Activated T-cell treated with anti-CD3 and anti-CD28 coated beads, Interleukin-2, amount 50 U/mL, for 24 hours (primary cell): ENCODE data around the gene STK4.

Experiments used
- DNase-seq: peaks from one replicate; pipeline ENCODE4 v3.0.0-alpha.2; 2020
- H3K27ac Mint-ChIP-seq: 2 replicates; pipeline ENCODE4 v1.8.0; 2020; ENCODE audit warnings: mild to moderate bottlenecking, mixed read lengths
- H3K27me3 Mint-ChIP-seq: 2 replicates; pipeline ENCODE4 v1.8.0; 2020; ENCODE audit warnings: mixed read lengths
- H3K36me3 Mint-ChIP-seq: 2 replicates; pipeline ENCODE4 v1.8.0; 2020; ENCODE audit warnings: low read depth, mixed read lengths
- H3K4me1 Mint-ChIP-seq: 2 replicates; pipeline ENCODE4 v1.8.0; 2020; ENCODE audit warnings: low read depth, mixed read lengths
- H3K4me3 Mint-ChIP-seq: 2 replicates; pipeline ENCODE4 v1.8.0; 2020; ENCODE audit warnings: mild to moderate bottlenecking, moderate library complexity, mixed read lengths
- H3K9me3 Mint-ChIP-seq: 2 replicates; pipeline ENCODE4 v1.8.0; 2020; ENCODE audit warnings: mixed read lengths

Gene STK4

DNA sequence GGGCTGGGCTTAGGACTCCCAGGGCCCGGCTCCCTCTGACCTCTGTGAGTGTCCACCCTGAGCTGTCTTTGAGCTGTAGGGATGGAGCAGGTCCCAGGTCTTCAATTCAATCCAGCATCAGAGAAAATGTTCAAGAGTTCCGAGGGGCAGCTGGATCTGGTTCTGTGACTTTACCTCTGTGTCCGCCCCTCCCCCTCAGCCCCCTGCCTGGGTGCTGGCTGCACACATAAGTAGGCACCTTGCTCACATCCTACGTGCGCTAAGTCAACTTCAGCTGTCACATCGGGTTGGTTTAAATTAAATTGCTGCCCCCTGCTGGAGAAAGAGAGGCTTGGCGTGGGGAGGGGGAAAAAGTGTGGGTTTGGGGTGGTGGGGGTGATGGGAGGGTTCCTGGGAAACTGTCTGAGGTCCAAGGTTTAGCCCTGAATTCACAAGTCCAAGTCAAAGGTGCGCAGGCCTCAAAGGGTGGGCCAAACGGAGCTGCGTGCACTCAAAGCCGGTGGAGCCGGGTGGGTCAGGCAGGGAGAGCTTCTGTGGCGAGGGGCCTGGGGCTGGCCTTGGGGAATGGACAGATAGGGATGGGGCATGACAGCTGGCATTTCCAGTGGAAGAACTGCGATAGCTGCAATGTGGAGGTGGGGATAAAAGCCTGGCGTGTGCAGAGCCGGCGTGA is 145.6 kb downstream of the STK4 start:
- H3K4me1 Mint-ChIP-seq, result peaks cover 11% of the 10 kb centered on the region
- H3K4me3 Mint-ChIP-seq, result no peak overlapping the region
- H3K36me3 Mint-ChIP-seq, result no peaks in the 10 kb centered on the region
- no peak for DNase-seq
- no peak overlapping the region for H3K27ac Mint-ChIP-seq
- no peaks in the 10 kb centered on the region for H3K9me3 Mint-ChIP-seq
- H3K27me3 Mint-ChIP-seq, result no peaks in the 10 kb centered on the region

GRCh38 chr20:45112754-45113153 is 146.4 kb downstream of the STK4 start:
- H3K4me1 Mint-ChIP-seq, result peaks cover 11% of the 10 kb centered on the region
- no peak for DNase-seq

GRCh38 chr20:45113865-45114264 is 147.6 kb downstream of the STK4 start:
- DNase-seq, result no peak
- Mint-ChIP-seq H3K4me1 (peaks cover 11% of the 10 kb centered on the region), H3K27ac (no peak overlapping the region), H3K36me3 (no peaks in the 10 kb centered on the region), H3K27me3 (peaks cover under 1% of the 10 kb centered on the region), H3K9me3 (no peaks in the 10 kb centered on the region), H3K4me3 (no peak overlapping the region)

More at GRCh38 chr20:45112754-45113153, 146.4 kb downstream of the STK4 start:
- Mint-ChIP-seq H3K27me3 (no peaks in the 10 kb centered on the region), H3K4me3 (no peak overlapping the region), H3K9me3 (no peaks in the 10 kb centered on the region), H3K27ac (no peak overlapping the region), H3K36me3 (no peaks in the 10 kb centered on the region)

DNA sequence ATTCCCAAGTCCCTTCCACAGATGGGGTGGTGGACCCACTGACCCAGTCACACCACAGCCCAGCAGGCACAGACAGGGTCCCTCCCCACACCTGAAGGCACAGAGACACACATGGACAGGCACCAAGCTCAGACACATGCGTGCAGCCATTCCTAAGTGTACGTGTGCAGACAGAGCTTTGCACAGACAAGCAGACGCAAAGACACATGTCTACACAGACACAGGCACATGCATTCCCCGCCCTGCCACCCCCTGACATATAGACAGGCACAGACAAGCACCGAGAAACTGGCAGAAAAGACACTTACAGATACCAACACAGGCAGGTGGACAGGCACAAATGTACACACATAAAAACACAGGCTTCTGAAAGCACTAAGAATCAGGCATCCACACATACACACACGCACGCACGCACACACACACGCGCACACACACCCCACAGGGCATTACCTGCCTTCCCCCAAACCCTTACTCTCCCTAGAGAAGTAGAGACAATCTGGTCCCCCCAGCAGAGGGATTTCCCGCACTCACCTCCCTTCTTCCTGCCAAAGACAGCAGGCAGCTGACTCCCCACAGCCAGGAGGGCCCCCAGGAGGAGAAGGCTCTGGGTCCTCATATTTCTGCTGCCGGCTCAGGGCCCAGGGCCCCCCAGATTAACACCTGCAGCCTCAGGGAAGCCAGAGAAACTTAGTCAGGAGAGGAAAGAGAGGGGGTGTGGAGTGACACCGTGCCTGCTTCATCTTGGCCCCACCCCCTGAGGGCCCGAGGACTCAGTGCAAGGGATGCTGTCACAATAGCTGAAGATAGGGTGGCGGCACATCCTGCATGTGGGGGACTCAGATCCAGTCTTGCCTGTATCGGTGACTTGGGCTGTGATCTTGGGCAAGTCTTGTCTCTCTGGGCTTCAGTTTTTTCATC is 148.4 kb downstream of the STK4 start, which contains the start of gene WFDC5:
WFDC5 (minus strand) TSS at position 710 of the 921 bp plus-strand sequence; CDS start at position 619, 91 bp downstream.
- no peak within 1 kb of the TSS for H3K4me3 Mint-ChIP-seq
- H3K27me3 Mint-ChIP-seq, result peaks cover 3% of the 10 kb centered on the region
- peaks cover 11% of the 10 kb centered on the region for H3K4me1 Mint-ChIP-seq
- H3K9me3 Mint-ChIP-seq, result no peaks in the 10 kb centered on the region
- no peak within 1 kb of the TSS for H3K27ac Mint-ChIP-seq
- no peak for DNase-seq
- H3K36me3 Mint-ChIP-seq, result no peaks in the 10 kb centered on the region

GRCh38 chr20:45115386-45115774 is 149.1 kb downstream of the STK4 start:
- peaks cover 11% of the 10 kb centered on the region for H3K4me1 Mint-ChIP-seq
- H3K4me3 Mint-ChIP-seq, result no peak overlapping the region
- DNase-seq, result no peak
- H3K27me3 Mint-ChIP-seq, result peaks cover 3% of the 10 kb centered on the region
- H3K27ac Mint-ChIP-seq, result no peak overlapping the region
- H3K36me3 Mint-ChIP-seq, result no peaks in the 10 kb centered on the region
- H3K9me3 Mint-ChIP-seq, result no peaks in the 10 kb centered on the region

DNA sequence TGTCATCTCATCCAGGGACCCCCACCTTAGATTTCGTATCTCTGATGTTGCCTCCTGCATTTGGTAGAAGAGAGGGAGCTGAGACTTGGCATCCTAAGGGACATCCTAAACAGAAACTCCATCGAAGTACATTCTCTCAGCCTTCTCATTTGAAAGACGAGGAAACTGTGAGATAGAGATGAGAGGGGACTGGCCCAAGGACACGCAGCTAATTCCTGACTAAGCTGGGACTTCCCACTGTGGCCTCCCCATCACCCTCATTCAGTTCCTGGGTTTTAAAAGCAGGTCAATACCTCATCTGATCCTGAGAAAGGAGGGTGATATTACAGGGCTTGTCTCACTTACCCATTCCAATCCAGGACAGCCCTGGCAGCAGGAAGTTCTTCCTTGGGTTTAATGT is 149.5 kb downstream of the STK4 start:
- no peak for DNase-seq
- no peak overlapping the region for H3K4me3 Mint-ChIP-seq
- peaks cover 11% of the 10 kb centered on the region for H3K4me1 Mint-ChIP-seq
- H3K27me3 Mint-ChIP-seq, result peaks cover 3% of the 10 kb centered on the region
- H3K36me3 Mint-ChIP-seq, result no peaks in the 10 kb centered on the region
- no peaks in the 10 kb centered on the region for H3K9me3 Mint-ChIP-seq
- H3K27ac Mint-ChIP-seq, result no peak overlapping the region

GRCh38 chr20:45117581-45117980 is 151.3 kb downstream of the STK4 start:
- Mint-ChIP-seq H3K27ac (no peak overlapping the region), H3K4me1 (peaks cover 11% of the 10 kb centered on the region)

DNA sequence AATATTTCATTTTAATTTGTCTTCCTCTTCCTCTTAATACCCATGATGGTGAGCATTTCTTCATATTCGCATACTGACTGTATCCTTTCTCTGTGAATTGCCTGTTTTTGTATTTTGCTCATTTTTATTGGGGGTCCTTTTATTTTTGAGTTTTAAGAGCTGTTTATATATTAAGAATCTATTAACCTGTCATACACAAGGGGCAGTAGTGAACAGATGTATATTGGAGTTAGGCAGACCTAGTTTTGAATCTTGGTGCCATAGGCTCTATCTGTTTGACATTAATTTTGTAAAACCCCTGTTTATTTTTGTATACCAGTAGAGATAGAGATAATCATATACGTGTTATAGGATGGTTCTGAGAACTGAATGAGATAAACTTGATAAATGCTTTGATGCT is 151.7 kb downstream of the STK4 start:
- Mint-ChIP-seq H3K9me3 (no peaks in the 10 kb centered on the region), H3K36me3 (no peaks in the 10 kb centered on the region), H3K27ac (no peak overlapping the region), H3K4me1 (peaks cover 11% of the 10 kb centered on the region), H3K4me3 (no peak overlapping the region), H3K27me3 (peaks cover 3% of the 10 kb centered on the region)
- DNase-seq, result no peak

More at GRCh38 chr20:45117581-45117980, 151.3 kb downstream of the STK4 start:
- no peaks in the 10 kb centered on the region for H3K9me3 Mint-ChIP-seq
- no peak for DNase-seq
- H3K36me3 Mint-ChIP-seq, result no peaks in the 10 kb centered on the region
- no peak overlapping the region for H3K4me3 Mint-ChIP-seq
- peaks cover 3% of the 10 kb centered on the region for H3K27me3 Mint-ChIP-seq

DNA sequence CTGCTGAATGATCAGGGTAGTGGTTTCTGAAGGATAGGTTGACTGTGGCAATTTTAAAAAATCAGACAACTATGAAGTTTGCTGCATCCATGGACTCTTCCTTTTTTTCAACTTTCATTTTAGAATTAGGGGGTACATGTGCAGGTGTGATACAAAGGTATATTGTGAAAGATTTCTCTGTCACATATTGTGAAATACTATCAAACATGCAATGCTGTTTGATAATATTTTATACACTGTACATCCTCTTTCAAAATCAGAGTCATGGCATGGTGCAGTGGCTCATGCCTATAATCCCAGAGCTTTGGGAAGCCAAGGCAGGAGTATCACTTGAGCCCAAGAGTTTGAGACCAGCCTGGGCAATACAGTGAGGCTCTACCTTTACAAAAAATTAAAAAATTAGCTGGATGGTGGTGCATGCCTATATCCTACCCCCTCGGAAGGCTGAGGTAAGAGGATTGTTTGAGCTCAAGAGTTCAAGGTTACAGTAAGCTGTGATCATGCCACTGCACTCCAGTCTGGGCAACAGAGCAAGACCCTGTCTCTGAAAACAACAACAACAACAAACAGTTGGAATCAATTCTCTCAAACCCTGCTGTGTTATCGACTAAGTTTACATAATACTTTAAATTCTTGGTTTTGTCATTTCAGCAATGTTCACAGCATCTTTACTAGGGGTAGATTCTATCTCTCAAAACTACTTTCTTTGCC is 153.4 kb downstream of the STK4 start:
- no peak overlapping the region for H3K4me3 Mint-ChIP-seq
- DNase-seq, result no peak
- H3K36me3 Mint-ChIP-seq, result no peaks in the 10 kb centered on the region
- peaks cover 10% of the 10 kb centered on the region for H3K27me3 Mint-ChIP-seq
- peaks cover 8% of the 10 kb centered on the region for H3K4me1 Mint-ChIP-seq
- H3K9me3 Mint-ChIP-seq, result no peaks in the 10 kb centered on the region
- no peak overlapping the region for H3K27ac Mint-ChIP-seq

DNA sequence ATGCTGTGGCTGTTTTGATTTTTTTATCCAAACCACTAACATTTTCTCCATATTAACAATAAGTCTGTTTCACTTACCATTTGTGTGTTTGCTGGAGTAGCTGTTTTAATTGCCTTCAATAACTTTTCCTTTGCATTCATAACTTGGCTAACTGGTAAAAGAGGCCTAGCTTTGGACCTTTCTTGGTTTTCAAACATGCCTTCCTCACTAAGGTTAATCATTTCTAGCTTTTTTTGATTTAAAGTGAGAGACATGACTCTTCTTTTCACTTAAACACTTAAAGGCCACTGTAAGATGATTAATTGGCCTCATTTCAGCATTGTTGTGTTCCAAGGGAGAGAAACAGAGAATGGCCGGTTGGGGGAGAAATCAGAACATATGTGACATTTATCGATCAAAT is 155.1 kb downstream of the STK4 start:
- Mint-ChIP-seq H3K9me3 (no peaks in the 10 kb centered on the region), H3K4me3 (no peak overlapping the region), H3K27me3 (peaks cover 12% of the 10 kb centered on the region), H3K4me1 (no peaks in the 10 kb centered on the region), H3K27ac (no peak overlapping the region), H3K36me3 (no peaks in the 10 kb centered on the region)
- DNase-seq, result no peak

GRCh38 chr20:45124365-45124764 is 158.1 kb downstream of the STK4 start, which contains the start of gene WFDC12:
Gene WFDC12, minus strand, starts transcription at chr20:45124465. Its CDS starts 18 bp downstream, at chr20:45124447.
- no peak for DNase-seq
- Mint-ChIP-seq H3K9me3 (no peaks in the 10 kb centered on the region), H3K4me1 (no peaks in the 10 kb centered on the region), H3K36me3 (no peaks in the 10 kb centered on the region), H3K4me3 (no peak within 1 kb of the TSS), H3K27ac (no peak within 1 kb of the TSS), H3K27me3 (peaks cover 22% of the 10 kb centered on the region)

GRCh38 chr20:45128099-45128498 is 161.8 kb downstream of the STK4 start:
- no peak for DNase-seq
- no peaks in the 10 kb centered on the region for H3K4me1 Mint-ChIP-seq
- no peak overlapping the region for H3K4me3 Mint-ChIP-seq
- peaks cover 38% of the 10 kb centered on the region for H3K27me3 Mint-ChIP-seq
- H3K36me3 Mint-ChIP-seq, result no peaks in the 10 kb centered on the region
- H3K27ac Mint-ChIP-seq, result no peak overlapping the region
- no peaks in the 10 kb centered on the region for H3K9me3 Mint-ChIP-seq
